Measurements from ENCODE around the gene RPS3.

RPS3 gene

DNA sequence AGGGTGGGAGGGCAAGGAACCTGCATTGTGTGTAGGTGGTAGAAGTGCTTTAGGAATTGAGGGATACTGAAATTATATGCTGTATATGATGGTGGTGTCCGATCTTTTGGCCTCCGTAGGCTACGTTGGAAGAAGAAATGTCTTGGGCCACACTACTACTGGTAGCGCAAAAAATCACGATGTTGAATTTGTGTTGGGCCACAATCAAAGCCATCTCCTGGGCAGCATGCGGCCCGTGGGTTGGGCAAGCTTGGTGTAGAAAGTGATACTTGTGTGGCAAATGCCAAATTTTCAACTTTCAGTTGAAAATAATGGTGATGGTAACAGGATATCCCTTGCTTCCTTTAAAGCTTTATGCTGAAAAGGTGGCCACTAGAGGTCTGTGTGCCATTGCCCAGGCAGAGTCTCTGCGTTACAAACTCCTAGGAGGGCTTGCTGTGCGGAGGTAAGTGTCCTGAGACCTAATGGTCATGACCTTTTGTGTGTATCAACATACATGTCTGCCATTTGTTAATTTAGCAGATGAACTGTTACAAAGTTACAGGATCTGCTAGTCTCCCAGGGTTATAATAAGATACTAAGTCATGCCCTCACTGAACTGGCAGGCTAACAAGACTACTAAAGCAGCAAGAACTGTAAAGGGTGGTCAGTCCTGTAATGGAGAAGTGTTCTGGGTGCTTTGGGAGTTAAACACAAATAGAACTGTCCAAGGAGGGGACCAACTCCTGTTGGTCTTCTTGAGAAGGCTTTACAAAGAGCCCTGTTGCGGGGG, 2.9 kb downstream of the RPS3 start:
- H3K4me1 ChIP-seq (ENCODE audit: control insufficient read depth, low read length), result peaks cover 34% of the 10 kb centered on the region
- H3K27ac ChIP-seq (ENCODE audit: low read depth, low read length), result no peak overlapping the region
- peaks cover 79% of the 10 kb centered on the region for H3K36me3 ChIP-seq (ENCODE audit: control insufficient read depth, low read length)
- peaks cover 71% of the 10 kb centered on the region for H3F3A ChIP-seq (ENCODE audit: control insufficient read depth, insufficient read depth)
- H3K9me2 ChIP-seq (replicated peaks; ENCODE audit: control insufficient read depth, low read length), result no peaks in the 10 kb centered on the region
- peaks cover 74% of the 10 kb centered on the region for H3K79me2 ChIP-seq (ENCODE audit: control insufficient read depth, low read length)
- H3K27me3 ChIP-seq (ENCODE audit: control insufficient read depth, low read length), result no peaks in the 10 kb centered on the region
- peak overlapping the region; percentile 61 for H3K4me2 ChIP-seq (ENCODE audit: low read length)
- H4K20me1 ChIP-seq (ENCODE audit: control insufficient read depth, insufficient read depth, low read depth, low read length), result peaks cover 58% of the 10 kb centered on the region
- TF ChIP-seq EZH2phosphoT487 (IDR thresholded peaks at IDR 0.05; ENCODE audit: borderline replicate concordance, low read length), result no peak
- TF ChIP-seq, protein P1, sequence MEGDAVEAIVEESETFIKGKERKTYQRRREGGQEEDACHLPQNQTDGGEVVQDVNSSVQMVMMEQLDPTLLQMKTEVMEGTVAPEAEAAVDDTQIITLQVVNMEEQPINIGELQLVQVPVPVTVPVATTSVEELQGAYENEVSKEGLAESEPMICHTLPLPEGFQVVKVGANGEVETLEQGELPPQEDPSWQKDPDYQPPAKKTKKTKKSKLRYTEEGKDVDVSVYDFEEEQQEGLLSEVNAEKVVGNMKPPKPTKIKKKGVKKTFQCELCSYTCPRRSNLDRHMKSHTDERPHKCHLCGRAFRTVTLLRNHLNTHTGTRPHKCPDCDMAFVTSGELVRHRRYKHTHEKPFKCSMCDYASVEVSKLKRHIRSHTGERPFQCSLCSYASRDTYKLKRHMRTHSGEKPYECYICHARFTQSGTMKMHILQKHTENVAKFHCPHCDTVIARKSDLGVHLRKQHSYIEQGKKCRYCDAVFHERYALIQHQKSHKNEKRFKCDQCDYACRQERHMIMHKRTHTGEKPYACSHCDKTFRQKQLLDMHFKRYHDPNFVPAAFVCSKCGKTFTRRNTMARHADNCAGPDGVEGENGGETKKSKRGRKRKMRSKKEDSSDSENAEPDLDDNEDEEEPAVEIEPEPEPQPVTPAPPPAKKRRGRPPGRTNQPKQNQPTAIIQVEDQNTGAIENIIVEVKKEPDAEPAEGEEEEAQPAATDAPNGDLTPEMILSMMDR (IDR thresholded peaks at IDR 0.05; ENCODE audit: low read depth, low read length, poor library complexity, severe bottlenecking), result peak; percentile 16
- no peaks in the 10 kb centered on the region for H3K9me3 ChIP-seq (ENCODE audit: control insufficient read depth, insufficient read depth, low read length)
- peak overlapping the region; percentile 81 for H3K4me3 ChIP-seq (ENCODE audit: low read length)

DNA sequence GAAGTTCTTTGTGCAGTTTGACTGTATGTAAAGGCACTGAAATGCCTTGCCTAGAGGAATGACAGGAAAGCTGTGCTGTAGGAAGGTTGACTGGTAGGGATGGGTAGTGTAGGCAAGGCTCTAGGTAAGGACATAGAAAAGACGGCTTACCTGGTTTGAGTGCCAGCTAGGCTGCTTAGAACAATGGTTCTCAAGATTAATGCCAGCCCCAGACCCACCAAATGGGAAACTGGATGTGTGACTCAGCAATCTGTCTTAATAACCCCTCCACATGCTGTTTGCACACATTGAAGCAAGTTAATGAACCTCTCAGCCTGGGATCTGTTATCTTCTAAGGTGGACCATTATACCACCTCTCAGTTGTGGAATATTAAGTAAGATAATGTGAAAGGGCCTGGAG, 3.7 kb downstream of the RPS3 start:
- peaks cover 85% of the 10 kb centered on the region for H3K36me3 ChIP-seq (ENCODE audit: control insufficient read depth, low read length)
- no peak for TF ChIP-seq EZH2phosphoT487 (IDR thresholded peaks at IDR 0.05; ENCODE audit: borderline replicate concordance, low read length)
- TF ChIP-seq, protein P1 (IDR thresholded peaks at IDR 0.05; ENCODE audit: low read depth, low read length, poor library complexity, severe bottlenecking), result no peak
- H3K27ac ChIP-seq (ENCODE audit: low read depth, low read length), result no peak overlapping the region
- H3F3A ChIP-seq (ENCODE audit: control insufficient read depth, insufficient read depth), result peaks cover 76% of the 10 kb centered on the region
- H3K9me3 ChIP-seq (ENCODE audit: control insufficient read depth, insufficient read depth, low read length), result no peaks in the 10 kb centered on the region
- H3K27me3 ChIP-seq (ENCODE audit: control insufficient read depth, low read length), result no peaks in the 10 kb centered on the region
- no peaks in the 10 kb centered on the region for H3K9me2 ChIP-seq (replicated peaks; ENCODE audit: control insufficient read depth, low read length)
- H3K79me2 ChIP-seq (ENCODE audit: control insufficient read depth, low read length), result peaks cover 75% of the 10 kb centered on the region
- peaks cover 34% of the 10 kb centered on the region for H3K4me1 ChIP-seq (ENCODE audit: control insufficient read depth, low read length)
- peaks cover 58% of the 10 kb centered on the region for H4K20me1 ChIP-seq (ENCODE audit: control insufficient read depth, insufficient read depth, low read depth, low read length)
- H3K4me3 ChIP-seq (ENCODE audit: low read length), result peak overlapping the region; percentile 81; the same call in 1 of the 2 replicates
- peak overlapping the region; percentile 61 for H3K4me2 ChIP-seq (ENCODE audit: low read length)

DNA sequence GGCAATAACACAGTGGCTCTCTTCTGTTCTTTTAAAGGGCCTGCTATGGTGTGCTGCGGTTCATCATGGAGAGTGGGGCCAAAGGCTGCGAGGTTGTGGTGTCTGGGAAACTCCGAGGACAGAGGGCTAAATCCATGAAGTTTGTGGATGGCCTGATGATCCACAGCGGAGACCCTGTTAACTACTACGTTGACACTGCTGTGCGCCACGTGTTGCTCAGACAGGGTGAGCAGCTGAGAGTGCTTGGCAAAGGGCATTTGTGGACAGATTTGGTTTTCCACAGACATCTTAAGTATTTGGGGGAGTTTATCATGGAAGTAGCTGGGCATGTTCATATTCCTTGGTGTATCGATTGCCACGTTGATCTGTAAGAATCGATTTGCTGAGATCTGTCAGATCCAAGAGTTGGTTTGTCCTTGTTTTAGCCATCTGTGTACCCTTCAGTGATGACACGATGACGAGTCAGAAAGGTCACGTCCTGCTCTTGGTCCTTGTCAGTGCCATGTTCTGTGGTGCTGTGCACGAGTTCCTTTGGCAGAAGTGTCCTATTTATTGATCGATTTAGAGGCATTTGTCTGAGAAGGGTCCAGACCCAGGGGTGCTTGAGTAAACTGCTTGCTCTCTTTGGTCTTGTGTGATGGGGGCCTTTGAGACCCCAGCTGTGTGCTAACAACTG, 4.8 kb downstream of the RPS3 start:
- H3K4me1 ChIP-seq (ENCODE audit: control insufficient read depth, low read length), result peaks cover 27% of the 10 kb centered on the region
- TF ChIP-seq, protein P1 (IDR thresholded peaks at IDR 0.05; ENCODE audit: low read depth, low read length, poor library complexity, severe bottlenecking), result no peak
- no peak for TF ChIP-seq EZH2phosphoT487 (IDR thresholded peaks at IDR 0.05; ENCODE audit: borderline replicate concordance, low read length)
- H3K9me2 ChIP-seq (replicated peaks; ENCODE audit: control insufficient read depth, low read length), result no peaks in the 10 kb centered on the region
- H3K79me2 ChIP-seq (ENCODE audit: control insufficient read depth, low read length), result peaks cover 77% of the 10 kb centered on the region
- no peaks in the 10 kb centered on the region for H3K27me3 ChIP-seq (ENCODE audit: control insufficient read depth, low read length)
- H3K9me3 ChIP-seq (ENCODE audit: control insufficient read depth, insufficient read depth, low read length), result no peaks in the 10 kb centered on the region
- no peak overlapping the region for H3K27ac ChIP-seq (ENCODE audit: low read depth, low read length)
- H4K20me1 ChIP-seq (ENCODE audit: control insufficient read depth, insufficient read depth, low read depth, low read length), result peaks cover 63% of the 10 kb centered on the region
- H3K4me2 ChIP-seq (ENCODE audit: low read length), result 0 out of 2 replicates have a peak overlapping the region, but pooled peaks have one; percentile 1
- H3K36me3 ChIP-seq (ENCODE audit: control insufficient read depth, low read length), result peaks cover 94% of the 10 kb centered on the region
- no peak overlapping the region for H3K4me3 ChIP-seq (ENCODE audit: low read length)
- peaks cover 86% of the 10 kb centered on the region for H3F3A ChIP-seq (ENCODE audit: control insufficient read depth, insufficient read depth)
